ENCODE results near the gene NKAIN2. TPM values are rescaled to one million over a fixed set of nuclear protein-coding genes. Genes with fewer than 3 reads are reported as not detected.

NKAIN2 gene
- total RNA-seq, 1 experiment from 2014 or later: not detected

DNA sequence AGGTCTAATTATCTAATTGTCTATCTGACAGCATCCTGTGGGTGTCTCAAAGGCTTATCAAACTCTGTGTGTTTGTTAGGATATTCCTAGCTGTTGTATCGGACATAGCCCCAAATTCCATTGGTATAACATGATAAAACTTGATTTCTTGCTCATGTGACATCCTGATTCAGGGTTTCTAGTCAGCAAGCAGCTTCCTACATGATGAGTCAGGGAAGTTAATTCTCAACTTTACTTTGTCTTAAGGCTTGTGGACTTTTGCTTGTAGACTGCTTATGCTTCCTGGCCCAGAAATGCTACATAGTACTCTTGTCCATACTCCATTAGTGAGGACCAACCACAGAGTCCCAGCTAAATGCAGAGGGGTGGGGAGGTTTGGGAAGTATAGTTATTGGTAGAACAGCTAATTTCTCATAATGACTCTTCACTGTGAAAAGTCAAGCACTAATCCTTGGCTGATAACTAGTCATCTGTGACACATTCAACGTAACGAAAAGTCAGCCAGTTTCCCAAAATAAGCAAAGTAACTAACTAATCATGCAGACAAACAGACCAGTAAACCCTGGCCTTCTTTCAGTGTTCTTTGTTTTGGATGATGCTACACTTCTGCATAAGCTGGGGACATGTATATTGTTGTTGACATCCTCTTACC lies 25.8 kb downstream of the NKAIN2 start:
- Histone ChIP-seq H3K4me3 (no peak overlapping the region), H3K36me3 (no peaks in the 10 kb centered on the region), H3K27me3 (replicated peaks) (no peaks in the 10 kb centered on the region), H3K27ac (no peak overlapping the region), H3K4me1 (replicated peaks) (no peaks in the 10 kb centered on the region), H3K9me3 (replicated peaks) (no peaks in the 10 kb centered on the region)
- no peak for DNase-seq (ENCODE audit: low read depth in 1 of 2, low spot score in 2 of 2)

DNA sequence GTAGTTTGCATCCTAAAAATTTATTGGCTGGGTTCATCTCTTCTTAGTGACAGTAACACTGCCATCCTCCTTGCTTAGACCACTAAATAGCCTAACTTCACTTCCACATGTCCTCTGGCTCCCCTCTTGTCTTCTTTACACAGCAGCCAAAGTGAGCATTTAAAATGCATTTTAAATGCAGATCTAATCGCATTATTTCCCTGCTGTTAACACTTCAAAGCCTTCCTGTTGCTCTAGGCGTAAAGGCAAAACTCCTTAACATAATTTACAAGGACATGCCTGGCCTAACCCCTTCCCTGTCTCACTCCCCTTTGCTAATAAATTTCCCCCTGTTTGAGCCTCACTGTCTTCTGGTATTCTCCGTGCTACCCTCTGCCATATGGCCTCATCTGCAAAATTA lies 26.5 kb downstream of the NKAIN2 start:
- H3K27me3 ChIP-seq (replicated peaks): no peaks in the 10 kb centered on the region
- H3K9me3 ChIP-seq (replicated peaks): no peaks in the 10 kb centered on the region
- H3K36me3 ChIP-seq: no peaks in the 10 kb centered on the region
- no peak overlapping the region for H3K27ac ChIP-seq
- DNase-seq (ENCODE audit: low read depth in 1 of 2, low spot score in 2 of 2): no peak
- H3K4me3 ChIP-seq: no peak overlapping the region
- no peaks in the 10 kb centered on the region for H3K4me1 ChIP-seq (replicated peaks)

DNA sequence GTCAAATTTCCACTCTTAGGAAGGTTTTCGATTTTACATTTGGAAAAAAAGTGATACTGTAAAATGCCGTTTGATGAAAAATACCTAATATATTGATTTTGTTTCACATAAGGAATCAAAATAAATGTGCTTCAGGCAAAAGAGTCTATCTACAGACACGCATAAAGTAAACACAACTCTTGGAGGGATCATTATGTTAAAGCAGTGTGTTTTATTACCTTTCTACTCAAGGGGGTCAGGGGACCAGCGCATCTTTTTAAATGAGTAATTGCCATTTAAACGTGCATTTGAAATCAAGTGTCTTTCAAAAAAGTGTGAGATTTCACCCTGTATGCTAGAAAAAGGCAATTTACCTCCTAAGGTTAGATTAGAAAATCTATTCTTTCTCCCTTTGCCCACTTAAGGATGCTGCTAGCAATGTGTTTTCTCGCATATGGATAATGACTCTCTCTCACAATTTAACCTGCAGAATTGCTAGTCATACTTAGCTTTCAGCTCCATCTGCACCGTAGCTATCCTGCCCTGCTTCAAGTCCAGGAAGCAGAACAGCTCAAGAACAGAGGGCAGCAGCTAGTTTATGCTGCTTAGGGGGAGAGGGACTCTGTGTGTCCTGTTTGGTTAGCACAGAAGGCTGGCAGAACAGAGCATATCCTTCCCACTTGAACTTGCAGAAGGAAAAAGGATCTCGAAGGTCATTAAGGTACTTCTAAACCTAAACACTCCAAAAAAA lies 35.0 kb downstream of the NKAIN2 start:
- DNase-seq (ENCODE audit: low read depth in 1 of 2, low spot score in 2 of 2): no peak
- Histone ChIP-seq H3K9me3 (replicated peaks) (no peaks in the 10 kb centered on the region), H3K27me3 (replicated peaks) (no peaks in the 10 kb centered on the region), H3K27ac (no peak overlapping the region), H3K36me3 (no peaks in the 10 kb centered on the region), H3K4me1 (replicated peaks) (no peaks in the 10 kb centered on the region), H3K4me3 (no peak overlapping the region)

DNA sequence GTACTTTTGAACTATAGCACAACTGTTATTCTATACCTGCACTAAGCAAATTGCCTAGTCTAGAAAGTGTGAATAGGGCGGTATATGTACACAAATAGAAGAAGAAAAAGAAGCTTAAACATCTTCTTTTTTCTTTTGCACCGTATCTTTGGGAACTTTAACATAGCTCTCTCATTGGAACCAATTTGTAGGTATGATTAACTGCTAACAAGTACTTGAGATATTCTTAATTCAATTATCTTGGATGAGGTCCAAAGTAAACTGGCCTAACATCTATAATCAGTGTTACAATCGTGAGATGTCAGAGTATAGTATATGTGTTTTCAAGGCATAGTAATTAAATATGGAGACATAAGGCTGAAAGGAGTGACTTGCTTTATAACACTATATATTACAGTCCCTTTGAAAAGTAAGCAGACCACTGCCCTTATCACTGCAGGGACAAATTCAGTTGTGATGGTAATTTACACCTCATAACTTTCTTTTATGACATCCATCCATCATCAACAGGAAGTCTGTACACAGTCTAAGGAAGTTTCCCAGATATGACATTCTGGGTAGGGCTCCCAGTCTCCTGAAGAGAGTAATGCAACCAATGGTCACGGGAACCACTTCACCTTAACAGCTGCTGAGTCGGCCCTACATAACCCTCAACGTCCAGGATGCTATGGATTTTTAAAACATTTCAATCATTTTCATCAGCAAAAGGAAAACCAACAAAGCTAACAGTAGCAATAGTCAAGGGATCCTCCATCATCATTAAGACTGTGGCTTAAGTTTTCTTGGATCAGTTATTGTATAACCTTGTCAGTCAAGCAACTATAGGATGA lies 37.6 kb downstream of the NKAIN2 start:
- Histone ChIP-seq H3K36me3 (no peaks in the 10 kb centered on the region), H3K27me3 (replicated peaks) (no peaks in the 10 kb centered on the region), H3K4me1 (replicated peaks) (no peaks in the 10 kb centered on the region), H3K9me3 (replicated peaks) (no peaks in the 10 kb centered on the region), H3K27ac (no peak overlapping the region), H3K4me3 (no peak overlapping the region)
- DNase-seq (ENCODE audit: low read depth in 1 of 2, low spot score in 2 of 2): no peak

DNA sequence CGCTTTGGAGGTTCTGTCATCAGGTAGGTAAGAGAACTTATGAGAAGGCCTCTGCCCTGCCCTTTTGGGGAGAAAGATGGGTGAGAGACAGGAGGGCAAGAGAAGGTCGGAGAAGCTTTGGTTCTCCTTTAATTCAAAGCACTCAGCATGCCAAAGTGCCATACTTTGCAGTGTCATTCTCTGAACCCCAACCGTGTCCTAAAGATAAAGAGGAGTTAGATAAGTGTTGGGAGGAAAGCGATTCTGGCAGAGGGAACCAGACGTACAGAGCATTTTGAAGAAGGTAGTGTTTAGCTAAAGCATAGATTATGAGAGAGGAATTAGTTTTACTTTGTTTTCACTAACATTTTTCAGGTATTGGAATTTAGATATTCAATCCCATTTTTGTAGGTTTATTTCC lies 40.3 kb downstream of the NKAIN2 start:
- DNase-seq (ENCODE audit: low read depth in 1 of 2, low spot score in 2 of 2): no peak
- H3K27ac ChIP-seq: no peak overlapping the region
- no peaks in the 10 kb centered on the region for H3K36me3 ChIP-seq
- H3K9me3 ChIP-seq (replicated peaks): no peaks in the 10 kb centered on the region
- no peaks in the 10 kb centered on the region for H3K27me3 ChIP-seq (replicated peaks)
- H3K4me3 ChIP-seq: no peak overlapping the region
- H3K4me1 ChIP-seq (replicated peaks): no peaks in the 10 kb centered on the region

DNA sequence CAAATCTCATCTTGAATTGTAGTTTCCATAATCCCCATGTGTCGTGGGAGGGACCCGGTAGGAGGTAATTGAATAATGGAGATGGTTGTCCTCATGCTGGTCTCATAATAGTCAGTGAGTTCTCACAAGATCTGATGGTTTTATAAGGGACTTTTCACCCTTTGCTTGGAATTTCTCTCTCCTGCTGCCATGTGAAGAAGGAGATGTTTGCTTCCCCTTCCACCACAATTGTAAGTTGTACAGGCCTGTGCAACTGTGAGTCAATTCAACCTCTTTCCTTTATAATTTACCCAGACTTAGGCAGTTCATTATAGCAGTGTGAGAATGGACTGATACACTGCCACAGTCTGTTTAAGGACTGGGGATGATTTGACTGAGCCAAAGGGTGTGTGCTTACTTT lies 44.7 kb downstream of the NKAIN2 start:
- Histone ChIP-seq H3K27me3 (replicated peaks) (no peaks in the 10 kb centered on the region), H3K4me1 (replicated peaks) (no peaks in the 10 kb centered on the region), H3K4me3 (no peak overlapping the region), H3K36me3 (no peaks in the 10 kb centered on the region), H3K9me3 (replicated peaks) (no peaks in the 10 kb centered on the region), H3K27ac (no peak overlapping the region)
- DNase-seq (ENCODE audit: low read depth in 1 of 2, low spot score in 2 of 2): no peak

DNA sequence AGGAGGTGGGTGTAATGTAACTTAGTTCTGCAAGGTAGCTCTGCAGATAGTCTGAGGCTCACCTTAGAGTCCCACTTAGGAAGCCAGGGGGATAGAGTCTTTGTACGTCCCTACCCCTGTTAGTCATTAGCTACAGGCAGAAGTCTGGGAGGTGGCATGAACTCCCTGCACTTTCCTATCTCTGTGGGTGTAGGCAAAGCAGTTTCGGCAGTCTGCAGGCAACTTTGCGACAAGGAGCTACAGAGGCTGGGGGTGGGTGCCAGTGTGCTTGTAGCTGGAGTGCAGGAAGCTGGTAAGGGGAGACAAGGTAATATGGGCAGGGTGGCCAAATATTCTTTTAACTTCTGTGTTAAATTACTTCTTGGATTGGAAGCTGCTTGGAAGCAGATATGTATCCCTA lies 45.7 kb downstream of the NKAIN2 start:
- DNase-seq (ENCODE audit: low read depth in 1 of 2, low spot score in 2 of 2): no peak
- Histone ChIP-seq H3K9me3 (replicated peaks) (no peaks in the 10 kb centered on the region), H3K4me1 (replicated peaks) (no peaks in the 10 kb centered on the region), H3K27me3 (replicated peaks) (no peaks in the 10 kb centered on the region), H3K27ac (no peak overlapping the region), H3K36me3 (no peaks in the 10 kb centered on the region), H3K4me3 (no peak overlapping the region)

DNA sequence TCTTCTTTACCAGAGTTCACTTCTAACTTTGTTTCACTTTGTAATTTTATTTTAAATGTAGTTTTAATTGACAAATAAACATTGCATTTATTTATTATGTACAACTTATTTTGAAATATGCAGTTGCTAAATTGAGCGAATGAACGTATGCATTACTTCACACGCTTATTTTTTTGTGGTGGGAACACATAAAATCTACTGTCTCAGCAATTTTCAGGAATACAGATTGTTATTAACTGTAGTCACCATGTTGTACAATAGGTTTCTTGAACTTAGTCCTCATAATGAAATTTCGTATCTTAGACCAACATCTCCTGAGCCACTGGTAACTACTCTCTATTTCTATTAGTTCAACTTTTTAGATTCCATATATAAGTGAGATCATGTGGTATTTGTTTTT lies 46.9 kb downstream of the NKAIN2 start:
- no peak overlapping the region for H3K4me3 ChIP-seq

DNA sequence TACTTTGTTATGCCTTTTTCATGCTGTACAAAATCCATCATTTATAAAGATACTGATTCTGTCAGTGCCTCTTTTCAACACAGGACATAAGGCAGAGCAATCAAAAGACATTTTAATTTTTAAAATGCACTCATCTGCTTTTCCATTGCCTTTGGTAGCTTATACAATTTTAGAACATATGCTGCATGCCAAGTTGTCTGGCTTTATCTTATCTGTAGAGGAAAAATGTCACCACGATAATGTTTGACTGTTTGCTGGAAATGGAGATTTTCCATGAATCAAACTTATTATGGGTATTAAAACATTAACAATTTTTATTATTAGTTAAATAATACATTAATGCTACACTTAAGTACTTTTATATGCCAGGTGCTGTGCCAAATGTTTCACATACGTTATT lies 50.5 kb downstream of the NKAIN2 start:
- Histone ChIP-seq H3K27me3 (replicated peaks) (no peaks in the 10 kb centered on the region), H3K9me3 (replicated peaks) (no peaks in the 10 kb centered on the region), H3K27ac (no peak overlapping the region), H3K36me3 (no peaks in the 10 kb centered on the region), H3K4me3 (no peak overlapping the region), H3K4me1 (replicated peaks) (no peaks in the 10 kb centered on the region)
- DNase-seq (ENCODE audit: low read depth in 1 of 2, low spot score in 2 of 2): no peak

More for the DNA sequence above, 46.9 kb downstream of the NKAIN2 start:
- H3K27ac ChIP-seq: no peak overlapping the region
- DNase-seq (ENCODE audit: low read depth in 1 of 2, low spot score in 2 of 2): no peak
- no peaks in the 10 kb centered on the region for H3K36me3 ChIP-seq
- no peaks in the 10 kb centered on the region for H3K9me3 ChIP-seq (replicated peaks)
- no peaks in the 10 kb centered on the region for H3K4me1 ChIP-seq (replicated peaks)
- no peaks in the 10 kb centered on the region for H3K27me3 ChIP-seq (replicated peaks)

DNA sequence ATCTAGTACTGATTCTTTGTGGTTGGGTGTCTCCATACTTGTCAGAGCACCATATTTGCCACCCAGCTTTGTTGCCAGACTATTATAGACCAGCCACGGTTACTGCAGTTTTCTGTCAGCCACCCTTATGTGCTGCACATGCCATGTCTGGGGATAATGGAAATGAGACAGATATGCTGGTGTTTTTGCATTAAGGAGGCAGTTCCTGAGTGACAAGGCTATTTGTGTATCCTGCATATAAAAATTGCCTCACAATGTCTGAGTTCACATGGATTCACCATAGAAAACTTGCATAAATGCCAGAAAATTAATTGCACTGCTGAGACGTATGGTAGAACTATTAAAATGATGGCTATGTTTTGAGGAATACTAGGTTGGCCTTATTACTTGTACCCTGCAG lies 51.8 kb downstream of the NKAIN2 start:
- no peaks in the 10 kb centered on the region for H3K9me3 ChIP-seq (replicated peaks)
- no peak for DNase-seq (ENCODE audit: low read depth in 1 of 2, low spot score in 2 of 2)
- H3K27me3 ChIP-seq (replicated peaks): no peaks in the 10 kb centered on the region
- H3K4me1 ChIP-seq (replicated peaks): no peaks in the 10 kb centered on the region
- H3K4me3 ChIP-seq: no peak overlapping the region
- no peaks in the 10 kb centered on the region for H3K36me3 ChIP-seq
- no peak overlapping the region for H3K27ac ChIP-seq

DNA sequence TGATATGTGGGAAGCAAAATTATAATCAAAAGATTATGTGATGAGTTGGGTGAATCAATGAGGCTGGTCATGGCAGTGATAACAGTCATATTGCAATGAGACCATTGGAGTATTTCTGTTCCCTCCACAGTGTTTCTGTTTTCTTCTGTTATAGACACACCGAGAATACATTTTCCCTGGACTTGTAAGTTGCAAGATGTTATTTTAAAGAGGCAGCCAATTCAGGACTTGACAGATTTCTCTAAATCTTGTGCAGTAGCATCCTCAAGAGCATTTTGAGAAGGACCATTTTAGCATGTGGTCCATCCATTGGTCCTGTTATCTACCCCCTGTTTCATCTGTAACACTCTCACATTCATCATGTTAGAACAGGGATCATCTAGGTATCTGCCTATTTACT lies 55.6 kb downstream of the NKAIN2 start:
- H3K36me3 ChIP-seq: no peaks in the 10 kb centered on the region
- no peak overlapping the region for H3K4me3 ChIP-seq
- no peaks in the 10 kb centered on the region; the same call in 1 of the 2 replicates for H3K27me3 ChIP-seq (replicated peaks)
- H3K4me1 ChIP-seq (replicated peaks): no peaks in the 10 kb centered on the region
- DNase-seq (ENCODE audit: low read depth in 1 of 2, low spot score in 2 of 2): no peak
- no peak overlapping the region for H3K27ac ChIP-seq
- no peaks in the 10 kb centered on the region; the same call in 1 of the 2 replicates for H3K9me3 ChIP-seq (replicated peaks)

DNA sequence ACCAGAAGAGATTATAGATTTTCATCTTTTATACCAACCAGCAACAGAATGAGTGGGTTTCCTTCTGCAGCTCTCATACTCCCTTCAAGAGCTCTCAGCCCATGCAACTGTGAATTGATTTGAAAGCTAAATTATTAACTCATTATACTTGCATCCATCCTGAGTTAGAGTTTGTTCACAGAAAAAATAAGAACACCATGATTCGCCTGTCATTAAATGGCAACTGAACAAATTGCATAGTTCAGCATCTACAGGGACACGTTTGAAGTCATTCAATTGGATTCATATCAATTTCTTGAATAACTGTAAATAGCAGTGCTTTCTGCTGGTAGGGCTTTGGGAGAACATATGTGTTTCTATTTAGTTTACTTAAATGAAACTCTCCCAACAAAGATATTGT lies 65.7 kb downstream of the NKAIN2 start:
- Histone ChIP-seq H3K4me3 (no peak overlapping the region), H3K27me3 (replicated peaks) (no peaks in the 10 kb centered on the region), H3K27ac (no peak overlapping the region), H3K4me1 (replicated peaks) (no peaks in the 10 kb centered on the region), H3K9me3 (replicated peaks) (no peaks in the 10 kb centered on the region), H3K36me3 (no peaks in the 10 kb centered on the region)
- no peak for DNase-seq (ENCODE audit: low read depth in 1 of 2, low spot score in 2 of 2)

DNA sequence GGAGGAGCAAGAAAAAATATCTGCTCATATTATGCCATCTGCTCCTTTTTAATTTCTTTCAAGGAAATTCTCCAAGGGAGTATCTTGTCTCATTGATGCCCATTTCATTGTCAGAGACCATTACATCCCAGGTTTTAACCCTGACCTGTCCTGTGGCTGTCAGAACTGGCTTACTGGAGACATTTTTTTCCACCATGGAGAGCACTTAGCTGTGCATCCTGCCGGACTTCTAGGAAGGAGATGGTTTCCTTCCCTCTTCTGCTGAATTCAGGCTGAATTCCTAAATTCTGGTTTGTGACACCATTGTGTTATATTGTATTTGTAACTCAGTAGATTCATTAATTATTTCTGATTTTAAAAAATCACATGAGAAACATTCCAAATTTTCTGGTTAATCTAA lies 70.3 kb downstream of the NKAIN2 start:
- Histone ChIP-seq H3K36me3 (no peaks in the 10 kb centered on the region), H3K27me3 (replicated peaks) (no peaks in the 10 kb centered on the region)

DNA sequence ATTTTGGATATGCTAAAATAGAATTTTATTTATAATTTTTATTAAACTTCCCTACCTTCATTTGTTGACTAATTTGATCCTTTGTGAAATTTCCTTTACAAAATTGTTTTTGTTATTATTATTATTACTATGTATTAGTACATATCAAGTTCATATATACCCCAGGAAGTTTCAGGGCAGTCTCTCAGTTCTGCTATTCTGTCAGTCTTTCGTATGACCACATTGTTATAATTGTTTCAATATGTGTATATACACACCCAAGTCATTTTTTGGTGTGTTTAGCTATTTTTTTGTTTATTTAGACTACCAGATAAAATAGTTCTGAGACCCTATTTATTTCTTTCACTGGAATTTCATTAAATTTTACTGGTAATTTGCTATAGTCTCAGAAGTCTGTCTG lies 72.1 kb downstream of the NKAIN2 start:
- Histone ChIP-seq H3K27me3 (replicated peaks) (no peaks in the 10 kb centered on the region), H3K36me3 (no peaks in the 10 kb centered on the region), H3K4me3 (no peak overlapping the region), H3K9me3 (replicated peaks) (no peaks in the 10 kb centered on the region), H3K27ac (no peak overlapping the region), H3K4me1 (replicated peaks) (no peaks in the 10 kb centered on the region)
- no peak for DNase-seq (ENCODE audit: low read depth in 1 of 2, low spot score in 2 of 2)

More for the DNA sequence above, 70.3 kb downstream of the NKAIN2 start:
- Histone ChIP-seq H3K4me1 (replicated peaks) (no peaks in the 10 kb centered on the region), H3K4me3 (no peak overlapping the region), H3K27ac (no peak overlapping the region), H3K9me3 (replicated peaks) (no peaks in the 10 kb centered on the region)
- DNase-seq (ENCODE audit: low read depth in 1 of 2, low spot score in 2 of 2): no peak
